Transverse colon (tissue), 3 donors: ENCODE data around the gene MEIS3.

ENCODE experiments used
- CTCF ChIP-seq, 5 experiments: fragments of 200-600 bp in 3 of 5; fragments of 450-650 bp in 2 of 5; sonication (generic) in 3 of 5; IDR thresholded peaks; 1 replicate in 2 of 5; 2 replicates in 3 of 5; pipeline ENCODE4 v1.5.1; 2016 to 2017; ENCODE audit warnings: antibody characterized with exemption in 5 of 5, inconsistent platforms in 3 of 5, mild to moderate bottlenecking in 2 of 5, moderate library complexity in 1 of 5
- EP300 ChIP-seq: sonication (generic); formaldehyde crosslinking; IDR thresholded peaks from one replicate; pipeline ENCODE4 v1.6.1; 2017; ENCODE audit warnings: antibody characterized with exemption, low read depth
- POLR2A ChIP-seq: fragments of 450-650 bp; IDR thresholded peaks from one replicate; pipeline ENCODE4 v1.6.1; 2016; ENCODE audit warnings: antibody characterized with exemption, mild to moderate bottlenecking, moderate library complexity

- no peak for TF ChIP-seq CTCF (IDR thresholded peaks at IDR 0.05)
- no peak for TF ChIP-seq POLR2A
- TF ChIP-seq EP300 = no peak
Observed at GRCh38 chr19:47428177-47428894, 9.0 kb upstream of the MEIS3 start.
